ENCODE data around the gene MGST2.

GRCh38 chr4:139665690-139666529, at the start of gene MGST2:
- TF ChIP-seq MYC (IDR thresholded peaks at IDR 0.05; ENCODE audit: low read depth, low read length) (no peak), CTCF (IDR thresholded peaks at IDR 0.05; ENCODE audit: low read depth, low read length) (no peak)
